Endodermal cell (in vitro differentiated cells): Measurements from ENCODE around the gene AKAP13. TPM values are rescaled to one million over a fixed set of nuclear protein-coding genes. Genes with fewer than 3 reads are reported as not detected.

Experiments
- DNase-seq: peaks from one replicate; pipeline ENCODE4 v3.0.0-alpha.2; 2017
- H3K27ac ChIP-seq: 2 replicates; pipeline ENCODE4 v1.5.1; 2013; ENCODE audit warnings: mild to moderate bottlenecking, low read depth, low read length, moderate library complexity
- H3K27me3 ChIP-seq: 2 replicates; pipeline ENCODE4 v1.6.1; 2013; ENCODE audit warnings: mild to moderate bottlenecking, low read length, moderate library complexity; ENCODE audit not compliant: insufficient read depth, control insufficient read depth, poor library complexity, severe bottlenecking
- H3K36me3 ChIP-seq: 2 replicates; pipeline ENCODE4 v1.7.0; 2013; ENCODE audit warnings: mild to moderate bottlenecking, low read length, moderate library complexity; ENCODE audit not compliant: control insufficient read depth, insufficient read depth
- H3K4me1 ChIP-seq: one replicate; pipeline ENCODE4 v1.7.0; 2013; ENCODE audit warnings: low read length; ENCODE audit not compliant: control insufficient read depth, insufficient read depth
- H3K4me3 ChIP-seq: 2 replicates; pipeline ENCODE4 v1.5.1; 2013; ENCODE audit warnings: mild to moderate bottlenecking, low read length, moderate library complexity
- H3K9ac ChIP-seq: 2 replicates; pipeline ENCODE4 v1.6.1; 2013; ENCODE audit warnings: mild to moderate bottlenecking, low read length, moderate library complexity; ENCODE audit not compliant: poor library complexity, severe bottlenecking; ENCODE audit errors: extremely low read depth
- H3K9me3 ChIP-seq: 2 replicates; pipeline ENCODE4 v1.6.1; 2013; ENCODE audit warnings: mild to moderate bottlenecking, low read length, moderate library complexity; ENCODE audit not compliant: control insufficient read depth
- H3K27ac Mint-ChIP-seq: 2 replicates; pipeline ENCODE4 v1.8.0; 2020; ENCODE audit warnings: mixed read lengths
- H3K27me3 Mint-ChIP-seq: 2 replicates; pipeline ENCODE4 v1.8.0; 2021; ENCODE audit warnings: mild to moderate bottlenecking, mixed read lengths; ENCODE audit not compliant: insufficient read depth
- H3K36me3 Mint-ChIP-seq: 2 replicates; pipeline ENCODE4 v1.8.0; 2020; ENCODE audit warnings: low read depth, mixed read lengths
- H3K4me1 Mint-ChIP-seq: 2 replicates; pipeline ENCODE4 v1.8.0; 2020; ENCODE audit warnings: mixed read lengths
- H3K4me3 Mint-ChIP-seq: 2 replicates; pipeline ENCODE4 v1.8.0; 2020; ENCODE audit warnings: mild to moderate bottlenecking, moderate library complexity, mixed read lengths
- H3K9me3 Mint-ChIP-seq: 2 replicates; pipeline ENCODE4 v1.8.0; 2020; ENCODE audit warnings: mild to moderate bottlenecking, mixed read lengths
- CTCF ChIP-seq: fragments of 200-600 bp; sonication (generic); conservative IDR thresholded peaks from 2 replicates; pipeline ENCODE4 v1.5.0; 2021; ENCODE audit warnings: antibody characterized with exemption, mild to moderate bottlenecking
- WGBS, 2 experiments: methylation state at CpG; one replicate each; pipeline versions ENCODE4 v1.1.5 to v1.1.7; 2013; ENCODE audit warnings: missing lambda C conversion rate in 2 of 2, mixed read lengths in 1 of 2; ENCODE audit not compliant: insufficient coverage in 1 of 2, insufficient read length in 1 of 2; 5-methylcytosine and 5-hydroxymethylcytosine counted together
- total RNA-seq, 2 donors: library from RNA; stranded (reverse); fragmentation: NEBNext Ultra II Directional in 1 of 2; extraction: Animal tissue kit (Norgen Biotek cat#: 25700) in 1 of 2; gene quantifications; 2 replicates in 1 of 2; 3 replicates in 1 of 2; pipeline ENCODE4 v1.2.1, GENCODE V29; 2021

Gene AKAP13
- total RNA-seq, 2 donors from 2014 or later, result 115 to 131 TPM

GRCh38 chr15:85762756-85763127 is 382.3 kb downstream of the AKAP13 start:
- no peak for TF ChIP-seq CTCF
- Histone ChIP-seq H3K27ac (no peak overlapping the region), H3K36me3 (peaks cover 6% of the 10 kb centered on the region), H3K27me3 (no peaks in the 10 kb centered on the region), H3K4me3 (no peak overlapping the region), H3K9me3 (no peaks in the 10 kb centered on the region), H3K9ac (no peak overlapping the region), H3K4me1 (peaks cover 4% of the 10 kb centered on the region)
- peaks cover 16% of the 10 kb centered on the region for H3K36me3 Mint-ChIP-seq
- H3K9me3 Mint-ChIP-seq, result no peaks in the 10 kb centered on the region
- 96% methylated on average over 6 to 8 of the region's 8 CpGs for WGBS, 2 experiments
- no peaks in the 10 kb centered on the region for H3K27me3 Mint-ChIP-seq
- peaks cover 10% of the 10 kb centered on the region for H3K4me1 Mint-ChIP-seq
- no peak for DNase-seq
- H3K4me3 Mint-ChIP-seq, result no peak overlapping the region
- peak overlapping the region; percentile 35 for H3K27ac Mint-ChIP-seq

GRCh38 chr15:85763157-85763556 is 382.8 kb downstream of the AKAP13 start:
- DNase-seq, result no peak
- Mint-ChIP-seq H3K9me3 (no peaks in the 10 kb centered on the region), H3K27me3 (no peaks in the 10 kb centered on the region), H3K27ac (peak overlapping the region; percentile 4), H3K36me3 (peaks cover 13% of the 10 kb centered on the region), H3K4me1 (peaks cover 10% of the 10 kb centered on the region), H3K4me3 (no peak overlapping the region)
- Histone ChIP-seq H3K27ac (no peak overlapping the region), H3K4me1 (peaks cover 4% of the 10 kb centered on the region), H3K4me3 (no peak overlapping the region), H3K36me3 (peaks cover 9% of the 10 kb centered on the region), H3K27me3 (no peaks in the 10 kb centered on the region), H3K9ac (no peak overlapping the region), H3K9me3 (no peaks in the 10 kb centered on the region)
- WGBS, 2 experiments, result 95 to 96% methylated on average over 12 to 16 of the region's 16 CpGs
- TF ChIP-seq CTCF, result no peak

- no peak for DNase-seq
- Mint-ChIP-seq H3K36me3 (peaks cover 11% of the 10 kb centered on the region), H3K4me1 (peaks cover 10% of the 10 kb centered on the region), H3K27me3 (no peaks in the 10 kb centered on the region), H3K9me3 (no peaks in the 10 kb centered on the region), H3K27ac (peak overlapping the region; percentile 27), H3K4me3 (no peak overlapping the region)
- H3K4me3 ChIP-seq, result no peak overlapping the region
- no peak for TF ChIP-seq CTCF
- WGBS, 2 experiments, result 93 to 95% methylated on average over 26 to 28 of the region's 28 CpGs
- peaks cover 4% of the 10 kb centered on the region for H3K4me1 ChIP-seq
- H3K36me3 ChIP-seq, result peaks cover 11% of the 10 kb centered on the region
- H3K27me3 ChIP-seq, result no peaks in the 10 kb centered on the region
- peak overlapping the region; percentile 58 for H3K27ac ChIP-seq
- H3K9me3 ChIP-seq, result no peaks in the 10 kb centered on the region
- H3K9ac ChIP-seq, result no peak overlapping the region
Measured at GRCh38 chr15:85763673-85764633, 383.6 kb downstream of the AKAP13 start.
